ENCODE results near the gene CCN6.

DNA sequence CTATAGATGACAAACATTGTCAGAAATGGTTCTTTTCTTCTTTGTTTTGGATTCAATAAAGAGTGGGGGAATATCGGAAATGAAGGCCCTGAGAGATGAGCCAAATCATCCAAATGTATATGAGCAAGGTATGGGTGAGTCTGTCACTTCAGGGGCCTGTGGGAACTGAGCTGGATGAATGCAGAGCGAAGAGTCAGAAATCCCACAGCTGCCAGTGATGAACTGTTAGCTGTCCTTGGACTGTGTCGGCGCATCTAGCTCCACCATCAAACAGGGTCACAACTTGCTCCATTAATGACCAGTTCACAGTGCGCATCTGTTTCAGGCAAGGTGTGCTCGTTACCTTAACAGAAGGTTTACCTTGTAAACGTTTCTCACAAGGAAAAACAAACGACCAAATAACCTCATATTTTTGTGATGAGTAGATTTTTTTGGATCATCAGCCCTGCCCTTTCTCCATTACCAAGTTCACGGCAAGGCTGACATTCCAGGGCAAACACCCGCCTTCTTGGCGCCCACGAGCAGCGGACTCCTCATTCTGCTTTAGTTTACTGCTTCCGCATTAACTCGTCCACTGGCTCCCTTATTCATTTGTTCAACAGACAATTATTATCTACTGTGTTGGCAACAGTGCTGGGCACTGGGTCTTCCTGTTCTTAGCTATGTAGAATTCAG is 15.0 kb upstream of the CCN6 start:
- no peak for TF ChIP-seq POLR2A (IDR thresholded peaks at IDR 0.05)
- TF ChIP-seq, protein P1, sequence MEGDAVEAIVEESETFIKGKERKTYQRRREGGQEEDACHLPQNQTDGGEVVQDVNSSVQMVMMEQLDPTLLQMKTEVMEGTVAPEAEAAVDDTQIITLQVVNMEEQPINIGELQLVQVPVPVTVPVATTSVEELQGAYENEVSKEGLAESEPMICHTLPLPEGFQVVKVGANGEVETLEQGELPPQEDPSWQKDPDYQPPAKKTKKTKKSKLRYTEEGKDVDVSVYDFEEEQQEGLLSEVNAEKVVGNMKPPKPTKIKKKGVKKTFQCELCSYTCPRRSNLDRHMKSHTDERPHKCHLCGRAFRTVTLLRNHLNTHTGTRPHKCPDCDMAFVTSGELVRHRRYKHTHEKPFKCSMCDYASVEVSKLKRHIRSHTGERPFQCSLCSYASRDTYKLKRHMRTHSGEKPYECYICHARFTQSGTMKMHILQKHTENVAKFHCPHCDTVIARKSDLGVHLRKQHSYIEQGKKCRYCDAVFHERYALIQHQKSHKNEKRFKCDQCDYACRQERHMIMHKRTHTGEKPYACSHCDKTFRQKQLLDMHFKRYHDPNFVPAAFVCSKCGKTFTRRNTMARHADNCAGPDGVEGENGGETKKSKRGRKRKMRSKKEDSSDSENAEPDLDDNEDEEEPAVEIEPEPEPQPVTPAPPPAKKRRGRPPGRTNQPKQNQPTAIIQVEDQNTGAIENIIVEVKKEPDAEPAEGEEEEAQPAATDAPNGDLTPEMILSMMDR (IDR thresholded peaks at IDR 0.05), result no peak

Measured in suprapubic skin (tissue), 3 donors.